ENCODE data around the gene TBC1D22B.

- TF ChIP-seq ATF3 (CRISPR knock-in tag; IDR thresholded peaks at IDR 0.05), result no peak
- TF ChIP-seq POLR2A (IDR thresholded peaks at IDR 0.05; ENCODE audit: insufficient read depth in 1 of 2, low read depth in 2 of 2, low read length in 2 of 2), result no peak
- TF ChIP-seq ZNF121 (CRISPR knock-in tag; IDR thresholded peaks at IDR 0.05), result no peak
- no peak for TF ChIP-seq ARNTL (CRISPR knock-in tag; IDR thresholded peaks at IDR 0.05)
- no peak for TF ChIP-seq PRDM4 (CRISPR knock-in tag; IDR thresholded peaks at IDR 0.05; ENCODE audit: borderline replicate concordance)
- no peak for TF ChIP-seq ZNF274 (CRISPR knock-in tag; IDR thresholded peaks at IDR 0.05)
- TF ChIP-seq ZNF280D (CRISPR knock-in tag; IDR thresholded peaks at IDR 0.05), result no peak
- no peak for TF ChIP-seq FOSL1 (CRISPR knock-in tag; IDR thresholded peaks at IDR 0.05; ENCODE audit: borderline replicate concordance)
Measured at GRCh38 chr6:37352384-37352783, 94.8 kb downstream of the TBC1D22B start.

Data from HepG2 (cell line).